Endodermal cell (in vitro differentiated cells): ENCODE measurements around the gene THSD4. TPM values are rescaled to one million over a fixed set of nuclear protein-coding genes. Genes with fewer than 3 reads are reported as not detected.

Experiments used
- DNase-seq: peaks from one replicate; pipeline ENCODE4 v3.0.0-alpha.2; 2017
- H3K27ac ChIP-seq: 2 replicates; pipeline ENCODE4 v1.5.1; 2013; ENCODE audit warnings: mild to moderate bottlenecking, low read depth, low read length, moderate library complexity
- H3K27me3 ChIP-seq: 2 replicates; pipeline ENCODE4 v1.6.1; 2013; ENCODE audit warnings: mild to moderate bottlenecking, low read length, moderate library complexity; ENCODE audit not compliant: insufficient read depth, control insufficient read depth, poor library complexity, severe bottlenecking
- H3K36me3 ChIP-seq: 2 replicates; pipeline ENCODE4 v1.7.0; 2013; ENCODE audit warnings: mild to moderate bottlenecking, low read length, moderate library complexity; ENCODE audit not compliant: control insufficient read depth, insufficient read depth
- H3K4me1 ChIP-seq: one replicate; pipeline ENCODE4 v1.7.0; 2013; ENCODE audit warnings: low read length; ENCODE audit not compliant: control insufficient read depth, insufficient read depth
- H3K4me3 ChIP-seq: 2 replicates; pipeline ENCODE4 v1.5.1; 2013; ENCODE audit warnings: mild to moderate bottlenecking, low read length, moderate library complexity
- H3K9ac ChIP-seq: 2 replicates; pipeline ENCODE4 v1.6.1; 2013; ENCODE audit warnings: mild to moderate bottlenecking, low read length, moderate library complexity; ENCODE audit not compliant: poor library complexity, severe bottlenecking; ENCODE audit errors: extremely low read depth
- H3K9me3 ChIP-seq: 2 replicates; pipeline ENCODE4 v1.6.1; 2013; ENCODE audit warnings: mild to moderate bottlenecking, low read length, moderate library complexity; ENCODE audit not compliant: control insufficient read depth
- H3K27ac Mint-ChIP-seq: 2 replicates; pipeline ENCODE4 v1.8.0; 2020; ENCODE audit warnings: mixed read lengths
- H3K27me3 Mint-ChIP-seq: 2 replicates; pipeline ENCODE4 v1.8.0; 2021; ENCODE audit warnings: mild to moderate bottlenecking, mixed read lengths; ENCODE audit not compliant: insufficient read depth
- H3K36me3 Mint-ChIP-seq: 2 replicates; pipeline ENCODE4 v1.8.0; 2020; ENCODE audit warnings: low read depth, mixed read lengths
- H3K4me1 Mint-ChIP-seq: 2 replicates; pipeline ENCODE4 v1.8.0; 2020; ENCODE audit warnings: mixed read lengths
- H3K4me3 Mint-ChIP-seq: 2 replicates; pipeline ENCODE4 v1.8.0; 2020; ENCODE audit warnings: mild to moderate bottlenecking, moderate library complexity, mixed read lengths
- H3K9me3 Mint-ChIP-seq: 2 replicates; pipeline ENCODE4 v1.8.0; 2020; ENCODE audit warnings: mild to moderate bottlenecking, mixed read lengths
- CTCF ChIP-seq: fragments of 200-600 bp; sonication (generic); conservative IDR thresholded peaks from 2 replicates; pipeline ENCODE4 v1.5.0; 2021; ENCODE audit warnings: antibody characterized with exemption, mild to moderate bottlenecking
- WGBS, 2 experiments: methylation state at CpG; one replicate each; pipeline versions ENCODE4 v1.1.5 to v1.1.7; 2013; ENCODE audit warnings: missing lambda C conversion rate in 2 of 2, mixed read lengths in 1 of 2; ENCODE audit not compliant: insufficient coverage in 1 of 2, insufficient read length in 1 of 2; 5-methylcytosine and 5-hydroxymethylcytosine counted together
- total RNA-seq, 2 donors: library from RNA; stranded (reverse); fragmentation: NEBNext Ultra II Directional in 1 of 2; extraction: Animal tissue kit (Norgen Biotek cat#: 25700) in 1 of 2; gene quantifications; 2 replicates in 1 of 2; 3 replicates in 1 of 2; pipeline ENCODE4 v1.2.1, GENCODE V29; 2021

THSD4 gene
- total RNA-seq, 2 donors from 2014 or later = 4.6 to 5.4 TPM

- TF ChIP-seq CTCF = no peak
- Histone ChIP-seq H3K4me3 (no peak overlapping the region), H3K27me3 (no peaks in the 10 kb centered on the region), H3K9me3 (no peaks in the 10 kb centered on the region), H3K27ac (no peak overlapping the region), H3K4me1 (peaks cover 5% of the 10 kb centered on the region), H3K9ac (no peak overlapping the region), H3K36me3 (no peaks in the 10 kb centered on the region)
- no peak for DNase-seq
- Mint-ChIP-seq H3K9me3 (no peaks in the 10 kb centered on the region), H3K4me1 (peaks cover 25% of the 10 kb centered on the region), H3K27me3 (no peaks in the 10 kb centered on the region), H3K4me3 (no peak overlapping the region), H3K36me3 (no peaks in the 10 kb centered on the region), H3K27ac (no peak overlapping the region)
- 92 to 96% methylated on average over 3 of the region's 3 CpGs for WGBS, 2 experiments
Observed at GRCh38 chr15:71336671-71337070, 221.4 kb downstream of the THSD4 start.

- no peak for TF ChIP-seq CTCF
- Mint-ChIP-seq H3K27ac (no peak overlapping the region), H3K27me3 (no peaks in the 10 kb centered on the region), H3K4me1 (peaks cover 25% of the 10 kb centered on the region), H3K9me3 (no peaks in the 10 kb centered on the region), H3K36me3 (no peaks in the 10 kb centered on the region), H3K4me3 (no peak overlapping the region)
- H3K4me1 ChIP-seq = peaks cover 5% of the 10 kb centered on the region
- H3K9me3 ChIP-seq = no peaks in the 10 kb centered on the region
- H3K36me3 ChIP-seq = no peaks in the 10 kb centered on the region
- H3K27me3 ChIP-seq = no peaks in the 10 kb centered on the region
- H3K4me3 ChIP-seq = no peak overlapping the region
- H3K27ac ChIP-seq = no peak overlapping the region
- H3K9ac ChIP-seq = no peak overlapping the region
- peak; percentile 69 for DNase-seq
- WGBS, 2 experiments = 85 to 95% methylated on average over 3 to 5 of the region's 5 CpGs
Observed at GRCh38 chr15:71337197-71337845, 222.1 kb downstream of the THSD4 start.

GRCh38 chr15:71338265-71338664, 223.0 kb downstream of the THSD4 start:
- no peak overlapping the region for H3K9ac ChIP-seq
- no peak overlapping the region for H3K4me3 Mint-ChIP-seq
- H3K36me3 Mint-ChIP-seq = no peaks in the 10 kb centered on the region
- H3K4me1 Mint-ChIP-seq = peaks cover 25% of the 10 kb centered on the region
- H3K9me3 Mint-ChIP-seq = no peaks in the 10 kb centered on the region
- H3K27ac Mint-ChIP-seq = no peak overlapping the region
- H3K36me3 ChIP-seq = no peaks in the 10 kb centered on the region
- 88 to 89% methylated on average over 8 to 9 of the region's 9 CpGs for WGBS, 2 experiments
- H3K27me3 Mint-ChIP-seq = no peaks in the 10 kb centered on the region
- H3K4me1 ChIP-seq = peaks cover 5% of the 10 kb centered on the region
- no peak overlapping the region for H3K27ac ChIP-seq
- no peak overlapping the region for H3K4me3 ChIP-seq
- DNase-seq = no peak
- no peaks in the 10 kb centered on the region for H3K9me3 ChIP-seq
- TF ChIP-seq CTCF = no peak
- H3K27me3 ChIP-seq = no peaks in the 10 kb centered on the region
